MM.1S (cell line): Measurements from ENCODE around the gene RIC1.
"Not testable (repeated sequence)": the region's sequence is repeated elsewhere in the genome, so short reads cannot be mapped to it uniquely, and the experiment has no call there.

Experiments used
- DNase-seq: peaks from one replicate; pipeline ENCODE4 v3.0.0-alpha.2; 2015
- H2AFZ ChIP-seq: fragments of 300-600 bp; sonication (generic); 2 replicates; pipeline ENCODE4 v1.6.0; 2016; ENCODE audit warnings: antibody characterized with exemption, low read length
- H3F3A ChIP-seq: fragments of 300-600 bp; sonication (generic); 2 replicates; pipeline ENCODE4 v1.6.1; 2016; ENCODE audit warnings: mild to moderate bottlenecking, antibody characterized with exemption, low read length, moderate library complexity, mixed read lengths; ENCODE audit not compliant: insufficient read depth
- H3K27ac ChIP-seq: fragments of 300-600 bp; sonication (generic); 2 replicates; pipeline ENCODE4 v1.5.1; 2016; ENCODE audit warnings: mild to moderate bottlenecking, low read length
- H3K27me3 ChIP-seq: fragments of 300-600 bp; sonication (generic); replicated peaks from 2 replicates; pipeline ENCODE4 v1.6.0; 2016; ENCODE audit warnings: low read length; ENCODE audit not compliant: insufficient read depth
- H3K36me3 ChIP-seq: fragments of 300-600 bp; sonication (generic); replicated peaks from 2 replicates; pipeline ENCODE4 v1.6.1; 2016; ENCODE audit warnings: mild to moderate bottlenecking, low read length, mixed read lengths; ENCODE audit not compliant: insufficient read depth
- H3K4me1 ChIP-seq: fragments of 300-600 bp; sonication (generic); 2 replicates; pipeline ENCODE4 v1.6.1; 2016; ENCODE audit warnings: low read length, mixed read lengths
- H3K4me2 ChIP-seq: fragments of 300-600 bp; sonication (generic); 2 replicates; pipeline ENCODE4 v1.6.0; 2016; ENCODE audit warnings: low read depth, low read length
- H3K4me3 ChIP-seq: fragments of 300-600 bp; sonication (generic); 2 replicates; pipeline ENCODE4 v1.5.1; 2016; ENCODE audit warnings: low read length, mixed read lengths
- H3K79me2 ChIP-seq: fragments of 300-600 bp; sonication (generic); 2 replicates; pipeline ENCODE4 v1.6.1; 2016; ENCODE audit warnings: mixed run types, low read length, mixed read lengths
- H3K9ac ChIP-seq: fragments of 300-600 bp; sonication (generic); 2 replicates; pipeline ENCODE4 v1.6.1; 2016; ENCODE audit warnings: low read length, mixed read lengths
- H3K9me2 ChIP-seq: fragments of 300-600 bp; sonication (generic); replicated peaks from 2 replicates; pipeline ENCODE4 v1.6.1; 2016; ENCODE audit warnings: mild to moderate bottlenecking, low read length, mixed read lengths; ENCODE audit not compliant: insufficient read depth
- H3K9me3 ChIP-seq: fragments of 300-600 bp; sonication (generic); replicated peaks from 2 replicates; pipeline ENCODE4 v1.6.1; 2016; ENCODE audit warnings: mild to moderate bottlenecking, low read length, mixed read lengths; ENCODE audit not compliant: insufficient read depth
- H4K20me1 ChIP-seq: fragments of 300-600 bp; sonication (generic); 2 replicates; pipeline ENCODE4 v1.6.1; 2016; ENCODE audit warnings: mild to moderate bottlenecking, low read length, moderate library complexity, mixed read lengths; ENCODE audit not compliant: insufficient read depth
- CTCF ChIP-seq: fragments of 300-600 bp; sonication (generic); IDR thresholded peaks from 2 replicates; pipeline ENCODE4 v1.5.1; 2016; ENCODE audit warnings: antibody characterized with exemption, low read length, mixed read lengths
- EZH2 ChIP-seq: fragments of 300-600 bp; sonication (generic); optimal IDR thresholded peaks from 2 replicates; pipeline ENCODE3; 2017; ENCODE audit warnings: low read depth, mild to moderate bottlenecking, antibody characterized with exemption, low read length, mixed read lengths
- EZH2phosphoT487 ChIP-seq: fragments of 300-600 bp; sonication (generic); IDR thresholded peaks from 2 replicates; pipeline ENCODE4 v1.6.1; 2018; ENCODE audit warnings: antibody characterized with exemption, low read length

RIC1 gene

GRCh38 chr9:5667391-5667790 is 38.5 kb downstream of the RIC1 start:
- Histone ChIP-seq H3K4me3 (no peak overlapping the region), H4K20me1 (no peaks in the 10 kb centered on the region; the same call in 1 of the 2 replicates), H3K27me3 (no peaks in the 10 kb centered on the region), H3K4me1 (peaks cover 7% of the 10 kb centered on the region), H3K27ac (no peak overlapping the region), H3K9me3 (no peaks in the 10 kb centered on the region), H3K9ac (no peak overlapping the region), H3F3A (peaks cover 7% of the 10 kb centered on the region; the same call in 1 of the 2 replicates), H3K79me2 (peaks cover 97% of the 10 kb centered on the region), H2AFZ (no peak overlapping the region), H3K9me2 (no peaks in the 10 kb centered on the region), H3K36me3 (no peaks in the 10 kb centered on the region; the same call in 1 of the 2 replicates), H3K4me2 (no peak overlapping the region)
- DNase-seq = no peak
- TF ChIP-seq CTCF (no peak), EZH2 (no peak), EZH2phosphoT487 (no peak)

GRCh38 chr9:5670079-5670478 is 41.2 kb downstream of the RIC1 start:
- no peak overlapping the region for H3K4me2 ChIP-seq
- no peaks in the 10 kb centered on the region for H3K27me3 ChIP-seq
- H2AFZ ChIP-seq = no peak overlapping the region
- peaks cover 5% of the 10 kb centered on the region; the same call in 1 of the 2 replicates for H4K20me1 ChIP-seq
- H3K9ac ChIP-seq = no peak overlapping the region
- H3K9me3 ChIP-seq = no peaks in the 10 kb centered on the region
- peaks cover 7% of the 10 kb centered on the region; the same call in 1 of the 2 replicates for H3F3A ChIP-seq
- no peaks in the 10 kb centered on the region; the same call in 1 of the 2 replicates for H3K36me3 ChIP-seq
- H3K4me1 ChIP-seq = peaks cover 7% of the 10 kb centered on the region
- peaks cover 95% of the 10 kb centered on the region for H3K79me2 ChIP-seq
- no peak for DNase-seq
- H3K4me3 ChIP-seq = no peak overlapping the region
- no peak for TF ChIP-seq EZH2
- no peak for TF ChIP-seq EZH2phosphoT487
- TF ChIP-seq CTCF = no peak
- H3K27ac ChIP-seq = no peak overlapping the region
- H3K9me2 ChIP-seq = no peaks in the 10 kb centered on the region

GRCh38 chr9:5671711-5672353 is 42.9 kb downstream of the RIC1 start:
- Histone ChIP-seq H3F3A (peaks cover 13% of the 10 kb centered on the region), H3K4me2 (no peak overlapping the region), H3K79me2 (peaks cover 95% of the 10 kb centered on the region), H3K4me1 (peaks cover 7% of the 10 kb centered on the region), H2AFZ (no peak overlapping the region), H3K36me3 (no peaks in the 10 kb centered on the region; the same call in 1 of the 2 replicates), H3K27me3 (no peaks in the 10 kb centered on the region), H3K9ac (no peak overlapping the region), H3K9me2 (no peaks in the 10 kb centered on the region), H3K4me3 (no peak overlapping the region), H4K20me1 (0 out of 2 replicates have a peak, but pooled peaks cover 5% of the 10 kb centered on the region), H3K27ac (peak overlapping the region; percentile 31; the same call in 1 of the 2 replicates), H3K9me3 (no peaks in the 10 kb centered on the region)
- no peak for TF ChIP-seq EZH2
- 0 out of 2 replicates have a peak, but pooled peaks have one; percentile 3 for TF ChIP-seq CTCF
- peak; percentile 85 for DNase-seq

- H3K9me3 ChIP-seq, H3K4me2 ChIP-seq, H3K27ac ChIP-seq, H3K4me3 ChIP-seq, H4K20me1 ChIP-seq, H2AFZ ChIP-seq, H3K36me3 ChIP-seq, DNase-seq, H3K27me3 ChIP-seq, H3K4me1 ChIP-seq, H3K9ac ChIP-seq, H3K9me2 ChIP-seq: not testable (repeated sequence)
- H3K79me2 ChIP-seq = peaks cover 71% of the 10 kb centered on the region
- peaks cover 13% of the 10 kb centered on the region for H3F3A ChIP-seq
Measured at GRCh38 chr9:5675046-5675445, 46.1 kb downstream of the RIC1 start.

- H3F3A ChIP-seq = not testable (repeated sequence)
Measured at GRCh38 chr9:5683591-5683990, 54.7 kb downstream of the RIC1 start.

More at GRCh38 chr9:5683591-5683990, 54.7 kb downstream of the RIC1 start:
- not testable (repeated sequence) for H3K9ac ChIP-seq, H3K4me3 ChIP-seq, H3K4me1 ChIP-seq, H3K27ac ChIP-seq, DNase-seq, H3K9me2 ChIP-seq, H4K20me1 ChIP-seq, H3K27me3 ChIP-seq, H3K9me3 ChIP-seq, H2AFZ ChIP-seq, H3K4me2 ChIP-seq, H3K36me3 ChIP-seq
- H3K79me2 ChIP-seq = peaks cover 47% of the 10 kb centered on the region
